ENCODE data around the gene SLC5A9.

DNA sequence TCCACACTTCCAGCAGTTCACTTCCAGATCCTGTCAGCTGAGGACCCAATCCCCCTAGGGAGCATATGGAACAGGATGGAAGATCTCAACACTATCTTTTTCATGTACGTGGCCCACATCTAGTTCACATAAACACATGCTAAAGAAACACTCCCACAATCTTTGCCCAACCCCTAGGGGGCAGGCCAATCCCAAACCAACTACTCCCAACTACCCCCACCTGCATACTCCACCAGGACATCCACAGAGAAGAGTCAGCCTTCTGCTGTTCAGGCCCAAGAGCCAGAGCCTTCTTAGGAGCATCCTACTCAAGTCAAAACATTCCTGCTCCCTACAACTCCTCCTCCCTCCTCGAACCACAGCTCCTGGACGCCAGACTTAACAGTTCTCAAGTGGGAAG, 5.6 kb upstream of the SLC5A9 start:
- TF ChIP-seq POLR2A (IDR thresholded peaks at IDR 0.05; ENCODE audit: low read length) (no peak), CBX2 (IDR thresholded peaks at IDR 0.05; ENCODE audit: borderline replicate concordance, low read depth) (no peak), PHF8 (IDR thresholded peaks at IDR 0.05; ENCODE audit: borderline replicate concordance, low read depth) (no peak), EP300 (IDR thresholded peaks at IDR 0.05) (no peak)
- TF ChIP-seq, protein P1, sequence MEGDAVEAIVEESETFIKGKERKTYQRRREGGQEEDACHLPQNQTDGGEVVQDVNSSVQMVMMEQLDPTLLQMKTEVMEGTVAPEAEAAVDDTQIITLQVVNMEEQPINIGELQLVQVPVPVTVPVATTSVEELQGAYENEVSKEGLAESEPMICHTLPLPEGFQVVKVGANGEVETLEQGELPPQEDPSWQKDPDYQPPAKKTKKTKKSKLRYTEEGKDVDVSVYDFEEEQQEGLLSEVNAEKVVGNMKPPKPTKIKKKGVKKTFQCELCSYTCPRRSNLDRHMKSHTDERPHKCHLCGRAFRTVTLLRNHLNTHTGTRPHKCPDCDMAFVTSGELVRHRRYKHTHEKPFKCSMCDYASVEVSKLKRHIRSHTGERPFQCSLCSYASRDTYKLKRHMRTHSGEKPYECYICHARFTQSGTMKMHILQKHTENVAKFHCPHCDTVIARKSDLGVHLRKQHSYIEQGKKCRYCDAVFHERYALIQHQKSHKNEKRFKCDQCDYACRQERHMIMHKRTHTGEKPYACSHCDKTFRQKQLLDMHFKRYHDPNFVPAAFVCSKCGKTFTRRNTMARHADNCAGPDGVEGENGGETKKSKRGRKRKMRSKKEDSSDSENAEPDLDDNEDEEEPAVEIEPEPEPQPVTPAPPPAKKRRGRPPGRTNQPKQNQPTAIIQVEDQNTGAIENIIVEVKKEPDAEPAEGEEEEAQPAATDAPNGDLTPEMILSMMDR (IDR thresholded peaks at IDR 0.05), result no peak
- TF ChIP-seq, protein P2, sequence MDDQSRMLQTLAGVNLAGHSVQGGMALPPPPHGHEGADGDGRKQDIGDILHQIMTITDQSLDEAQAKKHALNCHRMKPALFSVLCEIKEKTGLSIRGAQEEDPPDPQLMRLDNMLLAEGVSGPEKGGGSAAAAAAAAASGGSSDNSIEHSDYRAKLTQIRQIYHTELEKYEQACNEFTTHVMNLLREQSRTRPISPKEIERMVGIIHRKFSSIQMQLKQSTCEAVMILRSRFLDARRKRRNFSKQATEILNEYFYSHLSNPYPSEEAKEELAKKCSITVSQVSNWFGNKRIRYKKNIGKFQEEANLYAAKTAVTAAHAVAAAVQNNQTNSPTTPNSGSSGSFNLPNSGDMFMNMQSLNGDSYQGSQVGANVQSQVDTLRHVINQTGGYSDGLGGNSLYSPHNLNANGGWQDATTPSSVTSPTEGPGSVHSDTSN (IDR thresholded peaks at IDR 0.05), result no peak
- TF ChIP-seq, protein P3, sequence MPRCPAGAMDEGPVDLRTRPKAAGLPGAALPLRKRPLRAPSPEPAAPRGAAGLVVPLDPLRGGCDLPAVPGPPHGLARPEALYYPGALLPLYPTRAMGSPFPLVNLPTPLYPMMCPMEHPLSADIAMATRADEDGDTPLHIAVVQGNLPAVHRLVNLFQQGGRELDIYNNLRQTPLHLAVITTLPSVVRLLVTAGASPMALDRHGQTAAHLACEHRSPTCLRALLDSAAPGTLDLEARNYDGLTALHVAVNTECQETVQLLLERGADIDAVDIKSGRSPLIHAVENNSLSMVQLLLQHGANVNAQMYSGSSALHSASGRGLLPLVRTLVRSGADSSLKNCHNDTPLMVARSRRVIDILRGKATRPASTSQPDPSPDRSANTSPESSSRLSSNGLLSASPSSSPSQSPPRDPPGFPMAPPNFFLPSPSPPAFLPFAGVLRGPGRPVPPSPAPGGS (IDR thresholded peaks at IDR 0.05), result no peak
- TF ChIP-seq, protein P4, sequence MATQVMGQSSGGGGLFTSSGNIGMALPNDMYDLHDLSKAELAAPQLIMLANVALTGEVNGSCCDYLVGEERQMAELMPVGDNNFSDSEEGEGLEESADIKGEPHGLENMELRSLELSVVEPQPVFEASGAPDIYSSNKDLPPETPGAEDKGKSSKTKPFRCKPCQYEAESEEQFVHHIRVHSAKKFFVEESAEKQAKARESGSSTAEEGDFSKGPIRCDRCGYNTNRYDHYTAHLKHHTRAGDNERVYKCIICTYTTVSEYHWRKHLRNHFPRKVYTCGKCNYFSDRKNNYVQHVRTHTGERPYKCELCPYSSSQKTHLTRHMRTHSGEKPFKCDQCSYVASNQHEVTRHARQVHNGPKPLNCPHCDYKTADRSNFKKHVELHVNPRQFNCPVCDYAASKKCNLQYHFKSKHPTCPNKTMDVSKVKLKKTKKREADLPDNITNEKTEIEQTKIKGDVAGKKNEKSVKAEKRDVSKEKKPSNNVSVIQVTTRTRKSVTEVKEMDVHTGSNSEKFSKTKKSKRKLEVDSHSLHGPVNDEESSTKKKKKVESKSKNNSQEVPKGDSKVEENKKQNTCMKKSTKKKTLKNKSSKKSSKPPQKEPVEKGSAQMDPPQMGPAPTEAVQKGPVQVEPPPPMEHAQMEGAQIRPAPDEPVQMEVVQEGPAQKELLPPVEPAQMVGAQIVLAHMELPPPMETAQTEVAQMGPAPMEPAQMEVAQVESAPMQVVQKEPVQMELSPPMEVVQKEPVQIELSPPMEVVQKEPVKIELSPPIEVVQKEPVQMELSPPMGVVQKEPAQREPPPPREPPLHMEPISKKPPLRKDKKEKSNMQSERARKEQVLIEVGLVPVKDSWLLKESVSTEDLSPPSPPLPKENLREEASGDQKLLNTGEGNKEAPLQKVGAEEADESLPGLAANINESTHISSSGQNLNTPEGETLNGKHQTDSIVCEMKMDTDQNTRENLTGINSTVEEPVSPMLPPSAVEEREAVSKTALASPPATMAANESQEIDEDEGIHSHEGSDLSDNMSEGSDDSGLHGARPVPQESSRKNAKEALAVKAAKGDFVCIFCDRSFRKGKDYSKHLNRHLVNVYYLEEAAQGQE (IDR thresholded peaks at IDR 0.05), result no peak

Data from A549 (cell line).